Mesenchymal stem cell (in vitro differentiated cells and primary cell): ENCODE measurements around the gene ST8SIA6.

Source experiments
- DNase-seq: peaks from one replicate; pipeline ENCODE4 v3.0.0-alpha.2; 2013
- H2AFZ ChIP-seq: one replicate; pipeline ENCODE4 v1.6.1; 2013; ENCODE audit warnings: low read depth, mild to moderate bottlenecking, control low read depth, inconsistent platforms, low read length, moderate library complexity
- H2AK5ac ChIP-seq: 2 replicates; pipeline ENCODE4 v1.6.1; 2013; ENCODE audit warnings: low read length, moderate library complexity, mild to moderate bottlenecking, inconsistent platforms; ENCODE audit not compliant: severe bottlenecking
- H2BK120ac ChIP-seq: one replicate; pipeline ENCODE4 v1.6.1; 2013; ENCODE audit warnings: low read depth, mild to moderate bottlenecking, inconsistent platforms, low read length, moderate library complexity
- H2BK12ac ChIP-seq, 2 experiments: one replicate each; pipeline ENCODE4 v1.6.1; 2013; ENCODE audit warnings: inconsistent platforms in 2 of 2, low read length in 2 of 2, mild to moderate bottlenecking in 2 of 2, moderate library complexity in 2 of 2, control low read depth in 1 of 2
- H2BK15ac ChIP-seq: one replicate; pipeline ENCODE4 v1.6.1; 2013; ENCODE audit warnings: mild to moderate bottlenecking, low read depth, inconsistent platforms; ENCODE audit not compliant: poor library complexity, severe bottlenecking
- H2BK5ac ChIP-seq: 2 replicates; pipeline ENCODE4 v1.6.1; 2013; ENCODE audit warnings: low read depth, mild to moderate bottlenecking, low read length, control low read depth, inconsistent platforms; ENCODE audit not compliant: poor library complexity, severe bottlenecking
- H3K14ac ChIP-seq, 2 experiments: one replicate each; pipeline ENCODE4 v1.6.1; 2013; ENCODE audit warnings: inconsistent platforms in 2 of 2, low read length in 2 of 2, control low read depth in 1 of 2, mild to moderate bottlenecking in 1 of 2, moderate library complexity in 1 of 2
- H3K18ac ChIP-seq, 2 experiments: one replicate each; pipeline ENCODE4 v1.6.1; 2013; ENCODE audit warnings: inconsistent platforms in 2 of 2, low read length in 2 of 2, control low read depth in 1 of 2, low read depth in 1 of 2, mild to moderate bottlenecking in 1 of 2
- H3K23ac ChIP-seq, 2 experiments: one replicate each; pipeline ENCODE4 v1.6.1; 2013; ENCODE audit warnings: inconsistent platforms in 2 of 2, low read length in 2 of 2, mild to moderate bottlenecking in 2 of 2, moderate library complexity in 2 of 2, control low read depth in 1 of 2
- H3K27ac ChIP-seq: 2 replicates; pipeline ENCODE4 v1.5.1; 2013; ENCODE audit warnings: mild to moderate bottlenecking, moderate library complexity, low read length, control low read depth, inconsistent platforms; ENCODE audit not compliant: poor library complexity, severe bottlenecking
- H3K27me3 ChIP-seq, 2 experiments: 2 replicates each; pipeline versions ENCODE4 v1.6.1 to v1.7.0; 2013; ENCODE audit warnings: low read length in 2 of 2, mild to moderate bottlenecking in 2 of 2, moderate library complexity in 2 of 2, control low read depth in 1 of 2, inconsistent platforms in 1 of 2; ENCODE audit not compliant: control insufficient read depth in 1 of 2, insufficient read depth in 1 of 2
- H3K36me3 ChIP-seq, 2 experiments: 2 replicates each; pipeline versions ENCODE4 v1.6.1 to v1.7.0; 2013; ENCODE audit warnings: low read length in 2 of 2, control low read depth in 1 of 2, inconsistent platforms in 1 of 2, low read depth in 1 of 2, mild to moderate bottlenecking in 1 of 2; ENCODE audit not compliant: insufficient read depth in 2 of 2, control insufficient read depth in 1 of 2
- H3K4ac ChIP-seq, 2 experiments: one replicate each; pipeline ENCODE4 v1.6.1; 2013; ENCODE audit warnings: inconsistent platforms in 2 of 2, low read length in 2 of 2, mild to moderate bottlenecking in 2 of 2, moderate library complexity in 2 of 2, control low read depth in 1 of 2, low read depth in 1 of 2
- H3K4me1 ChIP-seq: 2 replicates; pipeline ENCODE4 v1.6.1; 2013; ENCODE audit warnings: low read depth, low read length, control low read depth; ENCODE audit not compliant: control insufficient read depth, insufficient read depth
- H3K4me2 ChIP-seq: 2 replicates; pipeline ENCODE4 v1.6.1; 2013; ENCODE audit warnings: low read length, mild to moderate bottlenecking, inconsistent platforms; ENCODE audit not compliant: poor library complexity, severe bottlenecking
- H3K4me3 ChIP-seq, 2 experiments: 2 replicates each; pipeline versions ENCODE4 v1.5.1 to v1.7.0; 2013; ENCODE audit warnings: low read length in 2 of 2, mild to moderate bottlenecking in 2 of 2, control low read depth in 1 of 2, low read depth in 1 of 2; ENCODE audit not compliant: insufficient read depth in 1 of 2
- H3K79me1 ChIP-seq: replicated peaks from 2 replicates; pipeline ENCODE4 v1.6.1; 2013; ENCODE audit warnings: mild to moderate bottlenecking, control low read depth, low read length, inconsistent platforms; ENCODE audit not compliant: poor library complexity, severe bottlenecking
- H3K9ac ChIP-seq: 2 replicates; pipeline ENCODE4 v1.7.0; 2013; ENCODE audit warnings: mild to moderate bottlenecking, low read length, moderate library complexity
- H3K9me3 ChIP-seq: 2 replicates; pipeline ENCODE4 v1.7.0; 2013; ENCODE audit warnings: mild to moderate bottlenecking, low read length; ENCODE audit not compliant: control insufficient read depth
- H4K8ac ChIP-seq: one replicate; pipeline ENCODE4 v1.6.1; 2013; ENCODE audit warnings: inconsistent platforms, mild to moderate bottlenecking, low read length, moderate library complexity
- H4K91ac ChIP-seq: one replicate; pipeline ENCODE4 v1.6.1; 2013; ENCODE audit warnings: mild to moderate bottlenecking, low read length, inconsistent platforms
- WGBS: methylation state at CpG from one replicate; pipeline ENCODE4 v1.1.7; 2013; ENCODE audit warnings: mixed read lengths; 5-methylcytosine and 5-hydroxymethylcytosine counted together

The ST8SIA6 gene

DNA sequence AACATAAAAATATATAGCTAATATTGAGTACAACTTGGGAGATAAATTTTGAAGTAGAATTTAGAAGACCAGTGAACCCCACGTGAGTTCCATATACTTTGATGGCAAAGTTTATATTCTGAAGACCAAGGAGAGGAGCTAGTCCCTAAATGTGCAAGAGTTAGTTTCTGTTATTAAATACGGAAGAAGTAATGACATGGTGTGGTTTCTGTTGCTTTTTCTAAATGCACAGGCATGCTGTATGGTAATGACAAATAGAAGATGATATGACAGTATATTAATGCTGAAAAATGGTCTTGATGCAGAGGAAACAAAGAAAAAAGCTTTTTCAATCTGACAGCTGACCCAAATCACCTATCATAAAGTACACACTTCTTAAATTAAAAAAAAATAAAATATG is 101.8 kb downstream of the ST8SIA6 start:
- H3K36me3 ChIP-seq = no peaks in the 10 kb centered on the region
- no peak overlapping the region for H4K91ac ChIP-seq
- no peak overlapping the region for H3K14ac ChIP-seq
- H3K9me3 ChIP-seq = no peaks in the 10 kb centered on the region
- H3K79me1 ChIP-seq = no peaks in the 10 kb centered on the region
- H3K27me3 ChIP-seq = no peaks in the 10 kb centered on the region
- no peaks in the 10 kb centered on the region for H3K4me1 ChIP-seq
- H3K4me2 ChIP-seq = no peak overlapping the region
- H2AFZ ChIP-seq = no peak overlapping the region
- H3K23ac ChIP-seq = no peak overlapping the region
- no peak overlapping the region for H3K9ac ChIP-seq
- H3K18ac ChIP-seq = no peak overlapping the region
- 82% methylated on average over 2 of the region's 2 CpGs for WGBS
- H3K4ac ChIP-seq = no peak overlapping the region
- no peak overlapping the region for H3K27ac ChIP-seq
- H2BK12ac ChIP-seq = no peak overlapping the region
- no peak for DNase-seq
- H2BK5ac ChIP-seq = no peak overlapping the region
- no peak overlapping the region for H2BK15ac ChIP-seq
- no peak overlapping the region for H2BK120ac ChIP-seq
- no peak overlapping the region for H4K8ac ChIP-seq
- H3K4me3 ChIP-seq = no peak overlapping the region
- no peak overlapping the region for H2AK5ac ChIP-seq

- no peak overlapping the region for H3K4me3 ChIP-seq
- no peak overlapping the region for H3K4ac ChIP-seq
- no peak overlapping the region for H4K8ac ChIP-seq
- no peak overlapping the region for H3K9ac ChIP-seq
- no peaks in the 10 kb centered on the region for H3K9me3 ChIP-seq
- no peaks in the 10 kb centered on the region for H3K79me1 ChIP-seq
- no peak overlapping the region for H2AK5ac ChIP-seq
- no peaks in the 10 kb centered on the region for H3K27me3 ChIP-seq
- no peak overlapping the region for H3K23ac ChIP-seq
- no peaks in the 10 kb centered on the region for H3K4me1 ChIP-seq
- no CpG with 5 or more reads among the region's 1 CpG for WGBS
- H3K27ac ChIP-seq = no peak overlapping the region
- H3K4me2 ChIP-seq = no peak overlapping the region
- H2BK12ac ChIP-seq = no peak overlapping the region
- H2AFZ ChIP-seq = no peak overlapping the region
- H3K14ac ChIP-seq = no peak overlapping the region
- no peak overlapping the region for H2BK15ac ChIP-seq
- no peaks in the 10 kb centered on the region for H3K36me3 ChIP-seq
- H3K18ac ChIP-seq = no peak overlapping the region
- H2BK120ac ChIP-seq = no peak overlapping the region
- H2BK5ac ChIP-seq = no peak overlapping the region
- H4K91ac ChIP-seq = no peak overlapping the region
- no peak for DNase-seq
These were observed 102.9 kb downstream of the ST8SIA6 start for GRCh38 chr10:17351506-17351905.

DNA sequence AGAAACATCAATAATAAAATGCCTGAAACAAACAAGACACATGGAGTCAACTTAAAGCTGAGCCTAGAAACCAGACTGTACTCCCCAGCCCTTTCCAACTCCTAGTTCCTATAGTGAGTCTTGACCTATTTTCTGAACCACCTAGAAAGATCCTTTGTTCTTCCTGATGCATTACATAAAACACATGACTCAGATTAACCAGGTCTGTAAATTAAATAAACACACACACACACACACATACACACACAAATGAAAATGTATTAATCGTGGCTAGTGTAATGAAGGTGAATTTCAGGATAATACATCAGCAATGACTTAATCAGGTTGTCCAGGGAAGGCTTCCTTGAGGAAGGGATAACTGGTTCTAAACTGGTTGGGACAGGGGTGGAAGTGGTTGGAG is 104.7 kb downstream of the ST8SIA6 start:
- H3K27ac ChIP-seq = no peak overlapping the region
- no peaks in the 10 kb centered on the region for H3K9me3 ChIP-seq
- H3K4me2 ChIP-seq = no peak overlapping the region
- no peak overlapping the region for H2AFZ ChIP-seq
- H2BK5ac ChIP-seq = no peak overlapping the region
- no peaks in the 10 kb centered on the region for H3K79me1 ChIP-seq
- H2BK12ac ChIP-seq = no peak overlapping the region
- H4K91ac ChIP-seq = no peak overlapping the region
- no peak overlapping the region for H3K23ac ChIP-seq
- peak overlapping the region in 1 of 2 experiments; percentile 70 for H3K4me3 ChIP-seq
- H3K4me1 ChIP-seq = no peaks in the 10 kb centered on the region
- no peak overlapping the region for H2BK15ac ChIP-seq
- no peak overlapping the region for H3K18ac ChIP-seq
- no peak overlapping the region for H2AK5ac ChIP-seq
- no peak overlapping the region for H2BK120ac ChIP-seq
- no peak overlapping the region for H4K8ac ChIP-seq
- WGBS = 91% methylated on average over 1 of the region's 1 CpG
- no peak overlapping the region for H3K14ac ChIP-seq
- peak overlapping the region; percentile 87 for H3K9ac ChIP-seq
- no peaks in the 10 kb centered on the region for H3K36me3 ChIP-seq
- no peak for DNase-seq
- no peak overlapping the region for H3K4ac ChIP-seq
- H3K27me3 ChIP-seq = no peaks in the 10 kb centered on the region

DNA sequence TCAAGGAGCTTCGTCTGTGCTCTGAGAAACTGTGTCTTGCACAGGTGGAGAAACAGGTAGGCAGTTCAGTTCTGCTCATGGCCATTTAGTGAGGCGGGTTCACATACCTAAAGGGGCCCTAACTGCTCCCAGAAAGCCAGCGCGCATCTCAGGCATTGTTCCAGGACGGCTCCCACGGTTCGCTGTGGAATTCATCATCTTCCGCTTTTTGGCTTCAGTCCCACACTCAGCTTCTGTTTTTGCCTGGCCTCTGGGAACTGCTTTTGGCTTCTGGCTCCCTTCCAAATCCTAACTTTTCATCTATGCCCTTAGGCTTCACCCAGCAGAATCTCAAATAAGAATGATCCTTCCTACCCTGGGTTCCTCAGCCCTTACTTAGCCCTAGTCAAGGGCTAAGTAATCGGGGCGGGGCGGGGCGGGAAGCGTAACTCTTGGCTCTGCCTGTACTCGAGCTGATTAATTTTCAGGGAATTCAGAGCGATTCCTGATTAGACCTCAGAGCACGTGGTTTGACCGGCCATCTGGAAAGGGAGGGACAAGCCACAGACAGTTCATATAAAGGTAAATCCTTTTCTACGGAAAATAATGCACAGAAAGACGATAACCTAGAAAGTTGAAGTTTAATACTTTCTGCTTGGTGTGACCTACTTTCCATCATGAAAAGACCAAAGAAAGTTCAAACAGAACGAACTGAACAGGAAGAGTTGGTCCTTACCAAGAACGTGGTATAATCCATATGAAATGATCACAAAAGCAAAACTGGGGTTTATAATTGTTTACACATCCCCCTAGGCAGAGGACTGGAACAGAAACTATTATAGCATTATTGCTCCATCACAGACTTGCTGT is 105.7 kb downstream of the ST8SIA6 start:
- H4K91ac ChIP-seq = no peak overlapping the region
- no peaks in the 10 kb centered on the region for H3K4me1 ChIP-seq
- no peak overlapping the region for H3K4ac ChIP-seq
- no peak overlapping the region for H2AFZ ChIP-seq
- H3K36me3 ChIP-seq = no peaks in the 10 kb centered on the region
- no peaks in the 10 kb centered on the region for H3K27me3 ChIP-seq
- no peak for DNase-seq
- no peak overlapping the region for H3K23ac ChIP-seq
- no peak overlapping the region for H3K27ac ChIP-seq
- H3K18ac ChIP-seq = no peak overlapping the region
- peak overlapping the region in 1 of 2 experiments; percentile 70 for H3K4me3 ChIP-seq
- H2AK5ac ChIP-seq = no peak overlapping the region
- no peak overlapping the region for H4K8ac ChIP-seq
- H3K14ac ChIP-seq = no peak overlapping the region
- peaks cover 4% of the 10 kb centered on the region for H3K9me3 ChIP-seq
- no peak overlapping the region for H3K4me2 ChIP-seq
- H2BK120ac ChIP-seq = no peak overlapping the region
- no peak overlapping the region for H2BK15ac ChIP-seq
- no peak overlapping the region for H2BK5ac ChIP-seq
- H3K9ac ChIP-seq = peak overlapping the region; percentile 87
- no peaks in the 10 kb centered on the region for H3K79me1 ChIP-seq
- H2BK12ac ChIP-seq = no peak overlapping the region
- WGBS = 73% methylated on average over 20 of the region's 21 CpGs
